Inferior parietal cortex (tissue), 1 donor: ENCODE data around the gene ELANE.

ENCODE experiments used
- DNase-seq: peaks from one replicate; pipeline ENCODE4 v3.0.0-alpha.2; 2016; ENCODE audit errors: extremely low spot score

ELANE gene

GRCh38 chr19:852136-853013 lies at the start of gene ELANE:
Gene ELANE, plus strand, starts transcription at chr19:852303. Its CDS starts 26 bp downstream, at chr19:852329.
- DNase-seq = no peak

GRCh38 chr19:802498-803098 lies 49.5 kb upstream of the ELANE start:
- DNase-seq = no peak

- DNase-seq = no peak
These were observed 49.0 kb upstream of the ELANE start for GRCh38 chr19:803099-803561.

- DNase-seq = no peak
These were observed 48.3 kb upstream of the ELANE start for GRCh38 chr19:803686-804418.

GRCh38 chr19:804419-805165 lies 47.5 kb upstream of the ELANE start:
- DNase-seq = no peak

- DNase-seq = no peak
These were observed 46.9 kb upstream of the ELANE start for GRCh38 chr19:805166-805551.

- no peak for DNase-seq
These were observed 46.2 kb upstream of the ELANE start for GRCh38 chr19:805600-806550.

GRCh38 chr19:806815-807421 lies 45.2 kb upstream of the ELANE start:
- DNase-seq = no peak

- DNase-seq = no peak
These were observed 44.3 kb upstream of the ELANE start for GRCh38 chr19:807627-808422.

GRCh38 chr19:808423-808775 lies 43.7 kb upstream of the ELANE start:
- no peak for DNase-seq

GRCh38 chr19:810077-810855 lies 41.8 kb upstream of the ELANE start:
- DNase-seq = no peak

GRCh38 chr19:810883-811489 lies 41.1 kb upstream of the ELANE start:
- DNase-seq = no peak

- DNase-seq = no peak
These were observed 40.5 kb upstream of the ELANE start for GRCh38 chr19:811506-812048.

- DNase-seq = no peak
These were observed 39.9 kb upstream of the ELANE start for GRCh38 chr19:812049-812746.

GRCh38 chr19:812747-813218 lies 39.3 kb upstream of the ELANE start:
- no peak for DNase-seq

- DNase-seq = no peak
These were observed 38.6 kb upstream of the ELANE start for GRCh38 chr19:813219-814151.
